GM18499 (cell line): ENCODE measurements around the gene CELF2.
A peak's percentile ranks its signal among the peaks of the same experiment; 100 is the strongest.

Experiments
- ATAC-seq: cut with Tn5 transposase; IDR thresholded peaks from one replicate; pipeline ENCODE4 v1.9.1; 2021; ENCODE audit warnings: moderate number of reproducible peaks; ENCODE audit not compliant: insufficient read depth, unreplicated experiment

Gene CELF2

GRCh38 chr10:11280187-11280932 lies 262.7 kb downstream of the CELF2 start:
- no peak for ATAC-seq

GRCh38 chr10:11282156-11282555 lies 264.5 kb downstream of the CELF2 start:
- ATAC-seq, result no peak

- no peak for ATAC-seq
Observed at GRCh38 chr10:11282661-11283060, 265.0 kb downstream of the CELF2 start.

- ATAC-seq, result no peak
Observed at GRCh38 chr10:11284291-11285085, 266.8 kb downstream of the CELF2 start.

- no peak for ATAC-seq
Observed at GRCh38 chr10:11285171-11285570, 267.5 kb downstream of the CELF2 start.

GRCh38 chr10:11286261-11286852 lies 268.7 kb downstream of the CELF2 start:
- ATAC-seq, result peak; percentile 62

GRCh38 chr10:11288302-11288701 lies 270.6 kb downstream of the CELF2 start:
- ATAC-seq, result no peak

GRCh38 chr10:11290156-11290890 lies 272.7 kb downstream of the CELF2 start:
- no peak for ATAC-seq

GRCh38 chr10:11292576-11293302 lies 275.1 kb downstream of the CELF2 start:
- ATAC-seq, result no peak

GRCh38 chr10:11293332-11293731 lies 275.7 kb downstream of the CELF2 start:
- no peak for ATAC-seq

GRCh38 chr10:11294831-11295450 lies 277.3 kb downstream of the CELF2 start:
- no peak for ATAC-seq

- no peak for ATAC-seq
Observed at GRCh38 chr10:11295492-11295891, 277.8 kb downstream of the CELF2 start.

GRCh38 chr10:11297136-11297535 lies 279.5 kb downstream of the CELF2 start:
- ATAC-seq, result no peak

GRCh38 chr10:11298116-11298515 lies 280.4 kb downstream of the CELF2 start:
- ATAC-seq, result no peak

- no peak for ATAC-seq
Observed at GRCh38 chr10:11299125-11299524, 281.5 kb downstream of the CELF2 start.

GRCh38 chr10:11300026-11300425 lies 282.4 kb downstream of the CELF2 start:
- no peak for ATAC-seq

- ATAC-seq, result no peak
Observed at GRCh38 chr10:11300563-11300962, 282.9 kb downstream of the CELF2 start.

- no peak for ATAC-seq
Observed at GRCh38 chr10:11301571-11302111, 284.0 kb downstream of the CELF2 start.

GRCh38 chr10:11302181-11302580 lies 284.5 kb downstream of the CELF2 start:
- ATAC-seq, result no peak
